Aorta (tissue), 5 donors: ENCODE data around the gene BCL2L14. TPM values are rescaled to one million over a fixed set of nuclear protein-coding genes. Genes with fewer than 3 reads are reported as not detected.

Experiments used
- ATAC-seq: fragments of 200-7000 bp; cut with Tn5 transposase; one replicate; pipeline ENCODE4 v1.9.1; 2022; ENCODE audit warnings: moderate library complexity; ENCODE audit not compliant: low FRiP score
- DNase-seq, 2 donors: peaks; one replicate each; pipeline ENCODE4 v3.0.0-alpha.2; 2020
- H3K27ac ChIP-seq, 2 donors: one replicate each; pipeline ENCODE4 v1.5.1; 2013; ENCODE audit warnings: low read length in 2 of 2, mild to moderate bottlenecking in 2 of 2, moderate library complexity in 2 of 2, control low read depth in 1 of 2, inconsistent platforms in 1 of 2, low read depth in 1 of 2
- H3K27me3 ChIP-seq, 2 donors: one replicate each; pipeline ENCODE4 v1.6.1; 2013; ENCODE audit warnings: control low read depth in 1 of 2, low read length in 1 of 2, mild to moderate bottlenecking in 1 of 2, moderate library complexity in 1 of 2; ENCODE audit not compliant: insufficient read depth in 2 of 2, control insufficient read depth in 1 of 2
- H3K36me3 ChIP-seq, 2 donors: one replicate each; pipeline ENCODE4 v1.6.1; 2013; ENCODE audit warnings: control low read depth in 1 of 2, low read length in 1 of 2, mild to moderate bottlenecking in 1 of 2; ENCODE audit not compliant: insufficient read depth in 2 of 2, control insufficient read depth in 1 of 2
- H3K4me1 ChIP-seq, 2 donors: one replicate each; pipeline ENCODE4 v1.6.1; 2013; ENCODE audit warnings: low read length in 2 of 2, control low read depth in 1 of 2, mild to moderate bottlenecking in 1 of 2, moderate library complexity in 1 of 2; ENCODE audit not compliant: insufficient read depth in 2 of 2, control insufficient read depth in 1 of 2
- H3K4me3 ChIP-seq, 2 donors: one replicate each; pipeline ENCODE4 v1.5.1; 2013; ENCODE audit warnings: low read length in 2 of 2, control low read depth in 1 of 2, mild to moderate bottlenecking in 1 of 2
- H3K9me3 ChIP-seq: one replicate; pipeline ENCODE4 v1.6.1; 2013; ENCODE audit warnings: mild to moderate bottlenecking, low read length; ENCODE audit not compliant: control insufficient read depth
- WGBS, 2 donors: extraction: QIAGEN DNeasy Blood & Tissue Kit; methylation state at CpG; one replicate each; pipeline ENCODE4 v1.1.7; 2013; 5-methylcytosine and 5-hydroxymethylcytosine counted together
- intact Hi-C, 2 donors: fragments of 100-400 bp; cut with DNase I; formaldehyde crosslinking; loops; one replicate each; pipeline versions ENCODE4 v1.14.2 to v1.15.0; 2022
- polyA plus RNA-seq, 2 donors: library from polyadenylated mRNA; stranded (reverse); fragments of 200-250 nt; gene quantifications; one replicate each; pipeline ENCODE4 v1.2.3, GENCODE V29; 2013
- total RNA-seq, 2 donors: library from RNA; stranded (reverse); fragmentation: NEBNext Ultra II Directional; extraction: Animal tissue kit (Norgen Biotek cat#: 25700); gene quantifications; one replicate each; pipeline ENCODE4 v1.2.1, GENCODE V29; 2021
- donor health status: healthy with polysubstance abuse.
- donor health status: Bipolar disorder and iron deficiency.
- donor health status: DM: no; HTN: no; CAD: no.
- donor health status: DM: no; HTN: no; CAD: no.
- donor health status: DM: yes; HTN: yes; CAD: no.

Gene BCL2L14
- total and polyA plus RNA-seq, 4 donors: 4.0 TPM; not detected in 3

GRCh38 chr12:12047682-12048081 is 23.1 kb upstream of the BCL2L14 start:
- no peaks in the 10 kb centered on the region for H3K9me3 ChIP-seq
- WGBS, 2 donors: 92 to 96% methylated on average over 3 of the region's 3 CpGs
- no peak overlapping the region for H3K4me3 ChIP-seq
- no peaks in the 10 kb centered on the region for H3K4me1 ChIP-seq
- DNase-seq: no peak
- no peak overlapping the region for H3K27ac ChIP-seq
- ATAC-seq: no peak
- no peaks in the 10 kb centered on the region for H3K27me3 ChIP-seq
- intact Hi-C loops: no loop called here
- H3K36me3 ChIP-seq: no peaks in the 10 kb centered on the region

- WGBS, 2 donors: 71% methylated on average over 4 of the region's 4 CpGs
- Histone ChIP-seq H3K4me3 (no peak overlapping the region), H3K27me3 (no peaks in the 10 kb centered on the region), H3K36me3 (no peaks in the 10 kb centered on the region), H3K9me3 (no peaks in the 10 kb centered on the region), H3K27ac (no peak overlapping the region), H3K4me1 (no peaks in the 10 kb centered on the region)
- intact Hi-C loops: no loop called here
- ATAC-seq (no peak), DNase-seq (no peak)
Observed at GRCh38 chr12:12048266-12048665, 22.5 kb upstream of the BCL2L14 start.

GRCh38 chr12:12048714-12049113 is 22.0 kb upstream of the BCL2L14 start:
- H3K4me1 ChIP-seq: no peaks in the 10 kb centered on the region
- no peaks in the 10 kb centered on the region for H3K9me3 ChIP-seq
- H3K4me3 ChIP-seq: no peak overlapping the region
- H3K27ac ChIP-seq: no peak overlapping the region
- intact Hi-C loops: no loop called here
- ATAC-seq (no peak), DNase-seq (no peak)
- whole genome bisulfite sequencing, 2 donors: 92 to 95% methylated on average over 7 of the region's 7 CpGs
- no peaks in the 10 kb centered on the region for H3K27me3 ChIP-seq
- H3K36me3 ChIP-seq: no peaks in the 10 kb centered on the region

GRCh38 chr12:12051668-12052067 is 19.1 kb upstream of the BCL2L14 start:
- H3K9me3 ChIP-seq: no peaks in the 10 kb centered on the region
- no peak overlapping the region for H3K4me3 ChIP-seq
- intact Hi-C loops: no loop called here
- ATAC-seq: no peak
- no peaks in the 10 kb centered on the region for H3K4me1 ChIP-seq
- no peaks in the 10 kb centered on the region for H3K27me3 ChIP-seq
- DNase-seq: no peak
- no peaks in the 10 kb centered on the region for H3K36me3 ChIP-seq
- 71 to 73% methylated on average over 4 of the region's 4 CpGs for WGBS, 2 donors
- H3K27ac ChIP-seq: no peak overlapping the region

- no peak overlapping the region for H3K27ac ChIP-seq
- no peaks in the 10 kb centered on the region for H3K27me3 ChIP-seq
- 83% methylated on average over 5 of the region's 5 CpGs for WGBS, 2 donors
- H3K9me3 ChIP-seq: no peaks in the 10 kb centered on the region
- DNase-seq (no peak), ATAC-seq (no peak)
- intact Hi-C loops: no loop called here
- H3K36me3 ChIP-seq: no peaks in the 10 kb centered on the region
- H3K4me3 ChIP-seq: no peak overlapping the region
- H3K4me1 ChIP-seq: no peaks in the 10 kb centered on the region
Observed at GRCh38 chr12:12054993-12055392, 15.7 kb upstream of the BCL2L14 start.

GRCh38 chr12:12056951-12057350 is 13.8 kb upstream of the BCL2L14 start:
- Histone ChIP-seq H3K27ac (no peak overlapping the region), H3K36me3 (no peaks in the 10 kb centered on the region), H3K9me3 (no peaks in the 10 kb centered on the region), H3K4me1 (no peaks in the 10 kb centered on the region), H3K4me3 (no peak overlapping the region), H3K27me3 (no peaks in the 10 kb centered on the region)
- ATAC-seq (no peak), DNase-seq (no peak)
- WGBS, 2 donors: 51 to 73% methylated on average over 4 of the region's 4 CpGs
- intact Hi-C loops: no loop called here

- Histone ChIP-seq H3K36me3 (no peaks in the 10 kb centered on the region), H3K27ac (no peak overlapping the region), H3K27me3 (peaks cover 0 to 1% of the 10 kb centered on the region in 2 donors), H3K4me3 (no peak overlapping the region), H3K4me1 (no peaks in the 10 kb centered on the region), H3K9me3 (no peaks in the 10 kb centered on the region)
- intact Hi-C loops: no loop called here
- WGBS, 2 donors: 89 to 94% methylated on average over 4 of the region's 4 CpGs
- ATAC-seq: no peak
- no peak for DNase-seq
Observed at GRCh38 chr12:12064596-12064995, 6.1 kb upstream of the BCL2L14 start.

GRCh38 chr12:12068751-12069150 is 2.0 kb upstream of the BCL2L14 start:
- intact Hi-C loops: no loop called here
- no peak overlapping the region for H3K27ac ChIP-seq
- 95 to 97% methylated on average over 6 of the region's 6 CpGs for WGBS, 2 donors

GRCh38 chr12:12069821-12070548 is 754 bp upstream of the BCL2L14 start:
- Histone ChIP-seq H3K27ac (no peak overlapping the region), H3K4me1 (no peaks in the 10 kb centered on the region), H3K27me3 (peaks cover 0 to 1% of the 10 kb centered on the region in 2 donors), H3K9me3 (no peaks in the 10 kb centered on the region), H3K4me3 (no peak overlapping the region), H3K36me3 (no peaks in the 10 kb centered on the region)
- DNase-seq: no peak
- WGBS, 2 donors: 93% methylated on average over 14 of the region's 14 CpGs
- no peak for ATAC-seq
- intact Hi-C loops: no loop called here

More at GRCh38 chr12:12068751-12069150, 2.0 kb upstream of the BCL2L14 start:
- no peaks in the 10 kb centered on the region for H3K36me3 ChIP-seq
- H3K27me3 ChIP-seq: peaks cover 0 to 1% of the 10 kb centered on the region in 2 donors
- ATAC-seq (no peak), DNase-seq (no peak)
- no peaks in the 10 kb centered on the region for H3K9me3 ChIP-seq
- no peaks in the 10 kb centered on the region for H3K4me1 ChIP-seq
- H3K4me3 ChIP-seq: no peak overlapping the region
